ENCODE results near the gene BRI3. TPM values are rescaled to one million over a fixed set of nuclear protein-coding genes. Genes with fewer than 3 reads are reported as not detected.
A peak's percentile ranks its signal among the peaks of the same experiment; 100 is the strongest.

BRI3 gene
- total and polyA plus RNA-seq, 2 of the 13 experiments (the other 11 are each of a cell fraction or from before 2014, with no cell fraction given), result 54.0 to 103 TPM

DNA sequence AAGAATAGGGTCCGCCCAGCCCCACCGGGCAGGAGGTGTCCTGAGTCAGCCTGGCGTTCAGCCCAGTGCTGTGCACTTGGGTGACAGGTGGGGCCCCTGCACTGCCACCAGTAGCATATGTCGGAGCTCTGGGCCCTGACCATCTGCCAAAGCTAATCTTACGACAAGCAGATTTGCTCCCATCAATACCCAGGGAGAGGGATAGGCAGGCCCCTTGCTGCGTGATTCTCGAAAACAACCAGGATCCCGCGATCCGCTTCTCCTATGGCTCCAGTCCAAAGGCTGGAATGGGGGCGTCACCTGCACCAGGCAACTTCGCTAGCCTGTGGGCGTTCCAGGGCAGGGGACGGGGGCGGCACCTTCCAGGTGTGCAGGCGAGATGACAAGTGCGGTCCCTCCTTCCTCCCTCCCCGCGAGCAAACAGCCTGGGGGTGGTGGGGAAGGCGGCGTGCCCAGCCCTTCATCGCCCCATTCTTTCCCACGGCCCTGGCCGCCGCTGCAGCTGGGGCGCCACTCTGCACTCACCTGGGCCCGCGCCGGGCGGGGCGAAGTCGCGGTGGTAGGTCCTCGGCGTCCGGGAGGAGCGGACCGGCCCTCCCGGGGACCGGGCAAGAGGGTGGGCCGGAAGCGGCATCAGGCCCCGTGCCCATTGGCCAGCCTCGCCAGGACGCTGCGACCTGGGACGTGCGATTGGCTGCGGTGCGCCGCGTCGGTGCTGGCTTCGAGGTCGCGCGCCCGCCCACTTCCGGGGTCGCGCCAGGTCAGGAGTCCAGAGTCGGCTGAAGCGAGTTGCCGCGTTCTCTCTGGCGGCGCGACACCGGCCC, 29.7 kb upstream of the BRI3 start, which contains the start of gene TECPR1 (continued):
- TF ChIP-seq ZSCAN31 (CRISPR knock-in tag; IDR thresholded peaks at IDR 0.05; ENCODE audit: low read depth) (peak; percentile 77), DNMT1 (CRISPR knock-in tag; IDR thresholded peaks at IDR 0.05) (no peak), MTA1 (CRISPR knock-in tag; IDR thresholded peaks at IDR 0.05; ENCODE audit: borderline replicate concordance) (no peak), REPIN1 (CRISPR knock-in tag; IDR thresholded peaks at IDR 0.05; ENCODE audit: borderline replicate concordance, low read depth) (no peak), ZNF383 (CRISPR knock-in tag; IDR thresholded peaks at IDR 0.05; ENCODE audit: borderline replicate concordance) (no peak), MAF1 (CRISPR knock-in tag; IDR thresholded peaks at IDR 0.05; ENCODE audit: borderline replicate concordance) (no peak), MTF1 (CRISPR knock-in tag; IDR thresholded peaks at IDR 0.05) (no peak), ZNF367 (CRISPR knock-in tag; IDR thresholded peaks at IDR 0.05; ENCODE audit: borderline replicate concordance) (0 out of 2 replicates have a peak, but pooled peaks have one; percentile 53), ZNF337 (CRISPR knock-in tag; IDR thresholded peaks at IDR 0.05; ENCODE audit: borderline replicate concordance, low read depth) (0 out of 2 replicates have a peak, but pooled peaks have one; percentile 13), IKZF4 (CRISPR knock-in tag; IDR thresholded peaks at IDR 0.05; ENCODE audit: borderline replicate concordance, low read depth, not compliant biosample characterization) (peak; percentile 31), KLF11 (CRISPR knock-in tag; IDR thresholded peaks at IDR 0.05) (peak; percentile 86; the same call in 1 of the 2 replicates)
- TF ChIP-seq, protein P1, sequence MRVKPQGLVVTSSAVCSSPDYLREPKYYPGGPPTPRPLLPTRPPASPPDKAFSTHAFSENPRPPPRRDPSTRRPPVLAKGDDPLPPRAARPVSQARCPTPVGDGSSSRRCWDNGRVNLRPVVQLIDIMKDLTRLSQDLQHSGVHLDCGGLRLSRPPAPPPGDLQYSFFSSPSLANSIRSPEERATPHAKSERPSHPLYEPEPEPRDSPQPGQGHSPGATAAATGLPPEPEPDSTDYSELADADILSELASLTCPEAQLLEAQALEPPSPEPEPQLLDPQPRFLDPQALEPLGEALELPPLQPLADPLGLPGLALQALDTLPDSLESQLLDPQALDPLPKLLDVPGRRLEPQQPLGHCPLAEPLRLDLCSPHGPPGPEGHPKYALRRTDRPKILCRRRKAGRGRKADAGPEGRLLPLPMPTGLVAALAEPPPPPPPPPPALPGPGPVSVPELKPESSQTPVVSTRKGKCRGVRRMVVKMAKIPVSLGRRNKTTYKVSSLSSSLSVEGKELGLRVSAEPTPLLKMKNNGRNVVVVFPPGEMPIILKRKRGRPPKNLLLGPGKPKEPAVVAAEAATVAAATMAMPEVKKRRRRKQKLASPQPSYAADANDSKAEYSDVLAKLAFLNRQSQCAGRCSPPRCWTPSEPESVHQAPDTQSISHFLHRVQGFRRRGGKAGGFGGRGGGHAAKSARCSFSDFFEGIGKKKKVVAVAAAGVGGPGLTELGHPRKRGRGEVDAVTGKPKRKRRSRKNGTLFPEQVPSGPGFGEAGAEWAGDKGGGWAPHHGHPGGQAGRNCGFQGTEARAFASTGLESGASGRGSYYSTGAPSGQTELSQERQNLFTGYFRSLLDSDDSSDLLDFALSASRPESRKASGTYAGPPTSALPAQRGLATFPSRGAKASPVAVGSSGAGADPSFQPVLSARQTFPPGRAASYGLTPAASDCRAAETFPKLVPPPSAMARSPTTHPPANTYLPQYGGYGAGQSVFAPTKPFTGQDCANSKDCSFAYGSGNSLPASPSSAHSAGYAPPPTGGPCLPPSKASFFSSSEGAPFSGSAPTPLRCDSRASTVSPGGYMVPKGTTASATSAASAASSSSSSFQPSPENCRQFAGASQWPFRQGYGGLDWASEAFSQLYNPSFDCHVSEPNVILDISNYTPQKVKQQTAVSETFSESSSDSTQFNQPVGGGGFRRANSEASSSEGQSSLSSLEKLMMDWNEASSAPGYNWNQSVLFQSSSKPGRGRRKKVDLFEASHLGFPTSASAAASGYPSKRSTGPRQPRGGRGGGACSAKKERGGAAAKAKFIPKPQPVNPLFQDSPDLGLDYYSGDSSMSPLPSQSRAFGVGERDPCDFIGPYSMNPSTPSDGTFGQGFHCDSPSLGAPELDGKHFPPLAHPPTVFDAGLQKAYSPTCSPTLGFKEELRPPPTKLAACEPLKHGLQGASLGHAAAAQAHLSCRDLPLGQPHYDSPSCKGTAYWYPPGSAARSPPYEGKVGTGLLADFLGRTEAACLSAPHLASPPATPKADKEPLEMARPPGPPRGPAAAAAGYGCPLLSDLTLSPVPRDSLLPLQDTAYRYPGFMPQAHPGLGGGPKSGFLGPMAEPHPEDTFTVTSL (CRISPR knock-in tag; IDR thresholded peaks at IDR 0.05; ENCODE audit: borderline replicate concordance), result no peak
- TF ChIP-seq, protein P2, sequence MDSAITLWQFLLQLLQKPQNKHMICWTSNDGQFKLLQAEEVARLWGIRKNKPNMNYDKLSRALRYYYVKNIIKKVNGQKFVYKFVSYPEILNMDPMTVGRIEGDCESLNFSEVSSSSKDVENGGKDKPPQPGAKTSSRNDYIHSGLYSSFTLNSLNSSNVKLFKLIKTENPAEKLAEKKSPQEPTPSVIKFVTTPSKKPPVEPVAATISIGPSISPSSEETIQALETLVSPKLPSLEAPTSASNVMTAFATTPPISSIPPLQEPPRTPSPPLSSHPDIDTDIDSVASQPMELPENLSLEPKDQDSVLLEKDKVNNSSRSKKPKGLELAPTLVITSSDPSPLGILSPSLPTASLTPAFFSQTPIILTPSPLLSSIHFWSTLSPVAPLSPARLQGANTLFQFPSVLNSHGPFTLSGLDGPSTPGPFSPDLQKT (CRISPR knock-in tag; IDR thresholded peaks at IDR 0.05; ENCODE audit: borderline replicate concordance), result peak; percentile 52; the same call in 1 of the 2 replicates
- TF ChIP-seq, protein P3, sequence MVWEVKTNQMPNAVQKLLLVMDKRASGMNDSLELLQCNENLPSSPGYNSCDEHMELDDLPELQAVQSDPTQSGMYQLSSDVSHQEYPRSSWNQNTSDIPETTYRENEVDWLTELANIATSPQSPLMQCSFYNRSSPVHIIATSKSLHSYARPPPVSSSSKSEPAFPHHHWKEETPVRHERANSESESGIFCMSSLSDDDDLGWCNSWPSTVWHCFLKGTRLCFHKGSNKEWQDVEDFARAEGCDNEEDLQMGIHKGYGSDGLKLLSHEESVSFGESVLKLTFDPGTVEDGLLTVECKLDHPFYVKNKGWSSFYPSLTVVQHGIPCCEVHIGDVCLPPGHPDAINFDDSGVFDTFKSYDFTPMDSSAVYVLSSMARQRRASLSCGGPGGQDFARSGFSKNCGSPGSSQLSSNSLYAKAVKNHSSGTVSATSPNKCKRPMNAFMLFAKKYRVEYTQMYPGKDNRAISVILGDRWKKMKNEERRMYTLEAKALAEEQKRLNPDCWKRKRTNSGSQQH (CRISPR knock-in tag; IDR thresholded peaks at IDR 0.05; ENCODE audit: low read depth), result peak; percentile 66
- TF ChIP-seq, protein P4, sequence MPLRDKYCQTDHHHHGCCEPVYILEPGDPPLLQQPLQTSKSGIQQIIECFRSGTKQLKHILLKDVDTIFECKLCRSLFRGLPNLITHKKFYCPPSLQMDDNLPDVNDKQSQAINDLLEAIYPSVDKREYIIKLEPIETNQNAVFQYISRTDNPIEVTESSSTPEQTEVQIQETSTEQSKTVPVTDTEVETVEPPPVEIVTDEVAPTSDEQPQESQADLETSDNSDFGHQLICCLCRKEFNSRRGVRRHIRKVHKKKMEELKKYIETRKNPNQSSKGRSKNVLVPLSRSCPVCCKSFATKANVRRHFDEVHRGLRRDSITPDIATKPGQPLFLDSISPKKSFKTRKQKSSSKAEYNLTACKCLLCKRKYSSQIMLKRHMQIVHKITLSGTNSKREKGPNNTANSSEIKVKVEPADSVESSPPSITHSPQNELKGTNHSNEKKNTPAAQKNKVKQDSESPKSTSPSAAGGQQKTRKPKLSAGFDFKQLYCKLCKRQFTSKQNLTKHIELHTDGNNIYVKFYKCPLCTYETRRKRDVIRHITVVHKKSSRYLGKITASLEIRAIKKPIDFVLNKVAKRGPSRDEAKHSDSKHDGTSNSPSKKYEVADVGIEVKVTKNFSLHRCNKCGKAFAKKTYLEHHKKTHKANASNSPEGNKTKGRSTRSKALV (CRISPR knock-in tag; IDR thresholded peaks at IDR 0.05), result peak; percentile 69; the same call in 1 of the 2 replicates
- TF ChIP-seq, protein P5, sequence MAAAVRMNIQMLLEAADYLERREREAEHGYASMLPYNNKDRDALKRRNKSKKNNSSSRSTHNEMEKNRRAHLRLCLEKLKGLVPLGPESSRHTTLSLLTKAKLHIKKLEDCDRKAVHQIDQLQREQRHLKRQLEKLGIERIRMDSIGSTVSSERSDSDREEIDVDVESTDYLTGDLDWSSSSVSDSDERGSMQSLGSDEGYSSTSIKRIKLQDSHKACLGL (CRISPR knock-in tag; IDR thresholded peaks at IDR 0.05), result peak; percentile 79; the same call in 1 of the 2 replicates
